ENCODE measurements around the gene AIF1L. TPM values are rescaled to one million over a fixed set of nuclear protein-coding genes. Genes with fewer than 3 reads are reported as not detected.

AIF1L gene
- total RNA-seq, 1 experiment from 2014 or later = 5.6 TPM

DNA sequence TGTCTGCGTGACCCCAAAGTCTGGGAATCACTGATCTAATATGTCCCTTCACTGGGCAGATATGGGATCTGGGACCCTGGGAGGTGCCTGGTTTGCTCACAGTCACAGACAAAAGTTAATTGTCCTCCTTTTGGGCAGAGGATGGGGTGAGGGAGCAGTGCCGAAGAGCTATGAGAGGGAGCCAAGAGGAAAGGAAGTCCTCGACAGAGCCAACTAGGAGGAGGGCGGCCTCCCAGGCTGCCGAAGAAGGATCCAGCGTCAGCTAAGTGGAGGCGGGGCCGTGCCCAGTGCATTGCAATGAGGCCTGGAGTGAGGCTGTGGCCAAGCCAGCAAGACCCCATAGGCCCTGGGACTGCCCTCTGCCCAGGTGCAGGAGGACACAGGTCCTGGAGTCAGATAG, 11.4 kb downstream of the AIF1L start:
- ChIA-PET POLR2A (ENCODE audit: low non-redundant PET) (no interaction called here), CTCF (no interaction called here)
- H3K4me3 ChIP-seq (ENCODE audit: low read depth, low read length, poor library complexity, severe bottlenecking) = no peak overlapping the region
- BruUV-seq (replicated peaks) = no TSS peak
- H3K27ac ChIP-seq (ENCODE audit: low read depth, low read length, poor library complexity, severe bottlenecking) = no peak overlapping the region
- TF ChIP-seq CTCF (conservative IDR thresholded peaks at IDR 0.05; ENCODE audit: low read depth, low read length) (no peak), EZH2 (IDR thresholded peaks at IDR 0.05; ENCODE audit: borderline replicate concordance, low read depth, low read length, poor library complexity, severe bottlenecking) (no peak)
- intact Hi-C loops (cut with micrococcal nuclease; ENCODE audit: unreplicated experiment) = no loop called here
- DNase-seq (ENCODE audit: low spot score) = no peak
- H3K9me3 ChIP-seq (ENCODE audit: low read depth, low read length, poor library complexity, severe bottlenecking) = no peaks in the 10 kb centered on the region
- no peaks in the 10 kb centered on the region for H3K36me3 ChIP-seq (ENCODE audit: insufficient read depth, low read length, poor library complexity, severe bottlenecking)
- no peaks in the 10 kb centered on the region for H3K4me1 ChIP-seq (ENCODE audit: insufficient read depth, low read length, poor library complexity, severe bottlenecking)
- no peaks in the 10 kb centered on the region for H3K27me3 ChIP-seq (replicated peaks; ENCODE audit: insufficient read depth, low read depth, low read length, poor library complexity)

GRCh38 chr9:131111186-131111853, 15.0 kb downstream of the AIF1L start:
- Histone ChIP-seq H3K36me3 (ENCODE audit: insufficient read depth, low read length, poor library complexity, severe bottlenecking) (no peaks in the 10 kb centered on the region), H3K27me3 (replicated peaks; ENCODE audit: insufficient read depth, low read depth, low read length, poor library complexity) (no peaks in the 10 kb centered on the region), H3K4me3 (ENCODE audit: low read depth, low read length, poor library complexity, severe bottlenecking) (no peak overlapping the region), H3K9me3 (ENCODE audit: low read depth, low read length, poor library complexity, severe bottlenecking) (no peaks in the 10 kb centered on the region), H3K27ac (ENCODE audit: low read depth, low read length, poor library complexity, severe bottlenecking) (no peak overlapping the region), H3K4me1 (ENCODE audit: insufficient read depth, low read length, poor library complexity, severe bottlenecking) (no peaks in the 10 kb centered on the region)
- ChIA-PET CTCF (interaction anchor here (0.7 kb wide), 1 partner anchor 208 kb away, joined by 3 read pairs; no protein-coding TSS in a partner anchor), POLR2A (ENCODE audit: low non-redundant PET) (no interaction called here)
- DNase-seq (ENCODE audit: low spot score) = no peak
- no TSS peak for BruUV-seq (replicated peaks)
- intact Hi-C loops (cut with micrococcal nuclease; ENCODE audit: unreplicated experiment) = no loop called here
- no peak for TF ChIP-seq EZH2 (IDR thresholded peaks at IDR 0.05; ENCODE audit: borderline replicate concordance, low read depth, low read length, poor library complexity, severe bottlenecking)
- TF ChIP-seq CTCF (conservative IDR thresholded peaks at IDR 0.05; ENCODE audit: low read depth, low read length) = no peak

GRCh38 chr9:131111854-131112311, 15.6 kb downstream of the AIF1L start:
- Histone ChIP-seq H3K27ac (ENCODE audit: low read depth, low read length, poor library complexity, severe bottlenecking) (no peak overlapping the region), H3K9me3 (ENCODE audit: low read depth, low read length, poor library complexity, severe bottlenecking) (no peaks in the 10 kb centered on the region), H3K4me1 (ENCODE audit: insufficient read depth, low read length, poor library complexity, severe bottlenecking) (no peaks in the 10 kb centered on the region), H3K27me3 (replicated peaks; ENCODE audit: insufficient read depth, low read depth, low read length, poor library complexity) (no peaks in the 10 kb centered on the region), H3K4me3 (ENCODE audit: low read depth, low read length, poor library complexity, severe bottlenecking) (no peak overlapping the region), H3K36me3 (ENCODE audit: insufficient read depth, low read length, poor library complexity, severe bottlenecking) (no peaks in the 10 kb centered on the region)
- ChIA-PET POLR2A (ENCODE audit: low non-redundant PET) (no interaction called here), CTCF (no interaction called here)
- TF ChIP-seq CTCF (conservative IDR thresholded peaks at IDR 0.05; ENCODE audit: low read depth, low read length) = no peak
- TF ChIP-seq EZH2 (IDR thresholded peaks at IDR 0.05; ENCODE audit: borderline replicate concordance, low read depth, low read length, poor library complexity, severe bottlenecking) = no peak
- BruUV-seq (replicated peaks) = no TSS peak
- no peak for DNase-seq (ENCODE audit: low spot score)
- intact Hi-C loops (cut with micrococcal nuclease; ENCODE audit: unreplicated experiment) = no loop called here

Data from A673 (cell line).